ENCODE data around the gene QARS1.
A peak's percentile ranks its signal among the peaks of the same experiment; 100 is the strongest.

Gene QARS1

DNA sequence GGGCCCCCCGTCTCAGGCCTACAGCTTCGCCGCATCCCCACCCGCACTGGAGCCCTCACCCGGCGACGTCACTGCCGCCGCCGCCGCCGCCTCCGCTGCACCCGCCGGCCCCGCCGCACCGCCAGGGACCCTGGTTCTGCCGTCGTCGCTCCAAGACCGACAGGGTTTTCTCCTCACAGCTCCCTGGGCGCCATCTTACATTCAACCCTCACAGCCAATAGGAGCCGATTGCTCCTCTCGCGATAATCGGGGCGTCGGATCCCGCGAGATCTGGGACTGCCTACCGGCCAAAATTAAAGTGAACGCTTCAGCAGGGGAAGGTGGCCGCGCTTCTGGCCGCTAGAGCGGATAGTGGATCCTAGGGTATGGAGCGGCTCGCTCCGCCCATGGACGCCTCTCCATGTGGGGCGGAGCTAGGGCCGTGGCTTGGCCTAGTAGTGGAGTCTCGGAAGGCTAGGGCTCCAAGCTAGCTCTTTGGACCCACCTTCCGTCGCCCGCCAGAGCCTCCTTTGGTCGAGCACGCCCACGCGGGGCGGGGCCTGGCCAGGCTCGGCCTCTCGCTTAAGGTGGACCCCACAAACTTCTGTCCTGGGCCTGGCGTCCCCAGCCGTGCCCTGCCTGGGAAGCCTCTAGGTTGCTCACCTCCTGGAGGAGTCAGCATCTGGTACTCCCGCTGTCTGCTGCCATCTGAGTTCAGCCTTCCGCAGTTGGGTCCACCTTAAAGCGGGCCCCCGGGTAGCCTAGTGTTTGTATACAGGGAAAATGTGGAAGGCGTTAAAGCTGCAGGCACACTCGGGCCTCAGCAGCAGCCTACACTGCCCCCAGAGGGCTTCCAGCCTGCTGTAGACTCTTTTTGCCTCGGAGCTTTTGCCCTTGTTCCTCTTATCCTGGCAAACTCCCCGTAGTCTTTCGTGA is 10.4 kb downstream of the QARS1 start, which contains the start of gene QRICH1:
TSS of gene QRICH1 (minus strand) at position 219 of the 915 bp plus-strand sequence. CDS start 17,054 bp downstream, outside the sequence.
- no peaks in the 10 kb centered on the region for H3K9me3 ChIP-seq (ENCODE audit: control insufficient read depth, insufficient read depth, low read length)
- H3K9ac ChIP-seq (ENCODE audit: low read depth, low read length): peak within 1 kb of the TSS; percentile 83
- H3K36me3 ChIP-seq (ENCODE audit: control insufficient read depth, insufficient read depth, low read length): peaks cover 43% of the 10 kb centered on the region
- peaks cover 3% of the 10 kb centered on the region; the same call in 1 of the 2 replicates for H3K4me1 ChIP-seq (ENCODE audit: control insufficient read depth, insufficient read depth, low read length)
- H3K27me3 ChIP-seq (ENCODE audit: control insufficient read depth, insufficient read depth, low read length): no peaks in the 10 kb centered on the region
- peak within 1 kb of the TSS; percentile 92 for H3K4me3 ChIP-seq (ENCODE audit: low read depth, low read length)
- peak within 1 kb of the TSS; percentile 100 for H3K27ac ChIP-seq (ENCODE audit: low read depth, low read length)

DNA sequence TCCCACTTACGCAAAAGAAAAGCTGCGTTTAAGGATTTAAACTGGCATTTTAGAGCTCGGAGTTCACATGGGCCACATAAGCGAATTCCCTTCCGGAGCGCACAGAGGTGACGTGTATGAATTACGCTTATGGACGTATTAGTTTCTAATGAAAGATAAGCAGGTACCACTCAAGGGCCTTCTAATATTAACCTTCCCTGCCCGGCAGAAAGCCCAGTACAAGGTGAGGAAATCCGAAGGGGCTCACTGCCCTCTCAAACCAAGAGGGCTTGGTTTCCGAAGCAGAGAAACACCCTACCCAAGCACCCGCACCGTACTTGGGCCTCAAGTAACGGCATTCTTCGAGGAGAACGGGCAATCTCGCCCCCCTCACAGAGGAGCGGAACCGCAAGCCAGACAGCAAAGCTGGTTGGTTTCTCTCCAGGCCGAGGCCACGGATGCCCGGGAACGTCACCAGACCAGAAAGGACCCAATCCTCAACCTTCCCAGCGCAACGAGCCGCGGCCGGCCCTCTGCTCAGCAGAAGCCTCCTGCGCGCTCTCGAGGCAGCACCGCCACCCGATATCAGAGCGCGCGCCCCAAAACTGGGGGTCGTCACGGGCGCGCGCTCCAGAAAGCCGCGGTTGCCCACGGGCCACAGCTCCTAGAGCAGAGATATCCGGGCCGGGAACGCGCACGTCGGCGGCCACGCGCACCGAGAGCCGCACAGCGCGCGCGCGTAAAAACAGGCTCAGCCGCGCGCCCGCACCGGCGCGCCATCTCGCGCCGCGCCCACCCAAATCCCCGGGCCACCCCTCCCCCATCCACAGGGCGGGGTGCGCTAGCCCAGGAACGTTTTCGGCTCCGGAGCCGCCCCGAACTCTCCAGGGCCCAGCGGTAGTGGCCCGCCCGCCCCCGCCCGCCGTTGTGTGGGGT is 11.4 kb downstream of the QARS1 start:
- Histone ChIP-seq H3K4me3 (ENCODE audit: low read depth, low read length) (peak overlapping the region; percentile 92), H3K27me3 (ENCODE audit: control insufficient read depth, insufficient read depth, low read length) (no peaks in the 10 kb centered on the region), H3K36me3 (ENCODE audit: control insufficient read depth, insufficient read depth, low read length) (peaks cover 40% of the 10 kb centered on the region)

DNA sequence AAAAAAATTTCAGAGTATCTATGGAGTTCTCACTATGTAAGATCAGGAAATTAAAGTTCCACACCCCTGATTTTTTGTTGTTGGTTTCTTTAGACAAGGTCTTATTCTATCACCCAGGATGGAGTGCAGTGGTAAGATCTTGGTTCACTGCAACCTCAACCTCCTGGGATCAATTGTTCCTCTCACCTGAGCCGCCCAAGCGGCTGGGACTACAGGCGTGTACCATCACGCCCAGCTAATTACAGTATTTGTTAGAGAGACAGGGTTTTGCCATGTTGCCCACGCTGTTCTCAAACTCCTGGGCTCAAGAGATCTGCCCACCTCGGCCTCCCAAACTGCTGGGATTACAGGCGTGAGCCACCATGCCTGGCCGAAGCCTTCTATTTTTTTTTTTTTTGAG is 23.1 kb downstream of the QARS1 start:
- Histone ChIP-seq H3K9me3 (ENCODE audit: control insufficient read depth, insufficient read depth, low read length) (no peaks in the 10 kb centered on the region), H3K27me3 (ENCODE audit: control insufficient read depth, insufficient read depth, low read length) (no peaks in the 10 kb centered on the region), H3K27ac (ENCODE audit: low read depth, low read length) (no peak overlapping the region), H3K9ac (ENCODE audit: low read depth, low read length) (no peak overlapping the region), H3K36me3 (ENCODE audit: control insufficient read depth, insufficient read depth, low read length) (peaks cover 28% of the 10 kb centered on the region), H3K4me3 (ENCODE audit: low read depth, low read length) (no peak overlapping the region), H3K4me1 (ENCODE audit: control insufficient read depth, insufficient read depth, low read length) (no peaks in the 10 kb centered on the region)

More for the DNA sequence above, 11.4 kb downstream of the QARS1 start:
- Histone ChIP-seq H3K9me3 (ENCODE audit: control insufficient read depth, insufficient read depth, low read length) (no peaks in the 10 kb centered on the region), H3K4me1 (ENCODE audit: control insufficient read depth, insufficient read depth, low read length) (peaks cover 3% of the 10 kb centered on the region; the same call in 1 of the 2 replicates), H3K27ac (ENCODE audit: low read depth, low read length) (peak overlapping the region; percentile 100), H3K9ac (ENCODE audit: low read depth, low read length) (peak overlapping the region; percentile 83)

DNA sequence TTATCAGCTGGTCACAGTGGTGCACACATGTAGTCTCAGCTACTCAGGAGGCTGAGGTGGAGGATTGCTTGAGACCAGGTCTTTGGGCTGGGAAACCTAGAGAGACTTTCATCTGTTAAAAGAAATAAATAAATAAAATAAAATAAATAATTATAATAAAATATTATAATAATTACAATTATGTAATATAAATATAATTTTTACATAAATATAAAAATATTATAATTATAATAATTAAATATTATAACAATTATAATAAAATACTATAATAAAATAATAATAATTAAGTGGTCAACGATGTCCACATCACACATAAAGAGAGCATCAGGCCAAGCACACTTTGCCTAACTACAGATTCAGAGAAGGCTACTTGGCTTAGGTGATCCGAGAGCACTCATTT is 25.3 kb downstream of the QARS1 start:
- Histone ChIP-seq H3K4me1 (ENCODE audit: control insufficient read depth, insufficient read depth, low read length) (no peaks in the 10 kb centered on the region), H3K36me3 (ENCODE audit: control insufficient read depth, insufficient read depth, low read length) (peaks cover 49% of the 10 kb centered on the region), H3K9me3 (ENCODE audit: control insufficient read depth, insufficient read depth, low read length) (no peaks in the 10 kb centered on the region), H3K4me3 (ENCODE audit: low read depth, low read length) (no peak overlapping the region), H3K27me3 (ENCODE audit: control insufficient read depth, insufficient read depth, low read length) (no peaks in the 10 kb centered on the region), H3K27ac (ENCODE audit: low read depth, low read length) (no peak overlapping the region), H3K9ac (ENCODE audit: low read depth, low read length) (no peak overlapping the region)

DNA sequence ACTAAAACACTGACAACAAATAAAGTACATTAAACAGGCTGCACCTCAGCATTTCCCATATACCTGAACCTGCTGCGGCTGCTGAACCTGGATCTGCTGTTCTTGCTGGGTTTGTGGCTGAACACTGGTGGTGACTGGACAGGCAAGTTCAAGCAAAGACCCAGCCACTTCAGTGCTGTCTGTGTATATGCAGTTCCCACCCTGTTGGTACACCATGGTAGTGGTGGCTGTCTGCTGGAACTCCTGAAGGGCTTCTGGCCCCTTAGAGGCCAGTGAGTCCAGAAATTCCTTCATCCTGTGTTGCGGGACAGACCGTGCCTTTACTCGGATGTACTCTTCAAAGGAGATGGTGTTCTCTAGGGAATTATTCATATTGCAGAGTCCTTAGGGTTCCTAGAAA is 27.9 kb downstream of the QARS1 start:
- Histone ChIP-seq H3K9me3 (ENCODE audit: control insufficient read depth, insufficient read depth, low read length) (no peaks in the 10 kb centered on the region), H3K27me3 (ENCODE audit: control insufficient read depth, insufficient read depth, low read length) (no peaks in the 10 kb centered on the region), H3K27ac (ENCODE audit: low read depth, low read length) (no peak overlapping the region), H3K4me1 (ENCODE audit: control insufficient read depth, insufficient read depth, low read length) (no peaks in the 10 kb centered on the region), H3K36me3 (ENCODE audit: control insufficient read depth, insufficient read depth, low read length) (peaks cover 75% of the 10 kb centered on the region), H3K4me3 (ENCODE audit: low read depth, low read length) (no peak overlapping the region), H3K9ac (ENCODE audit: low read depth, low read length) (no peak overlapping the region)

DNA sequence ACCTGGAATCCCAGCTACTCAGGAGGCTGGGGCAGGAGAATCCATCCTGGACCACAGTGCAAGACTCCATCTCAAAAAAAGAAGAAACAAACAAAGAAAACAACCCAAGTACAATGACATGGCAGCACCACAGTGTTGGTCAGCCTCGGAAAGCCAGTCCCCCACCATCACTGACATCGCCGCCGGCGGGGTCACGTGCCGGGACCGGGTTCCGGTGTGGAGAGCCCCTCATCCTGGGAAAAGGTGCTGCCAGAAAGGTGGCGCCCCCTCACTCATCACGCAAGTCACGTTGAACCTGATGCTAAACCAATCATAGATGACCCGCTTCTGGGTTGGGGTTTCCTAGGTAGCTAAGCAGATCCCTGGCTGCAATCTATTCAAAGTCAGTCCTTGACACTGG is 28.4 kb downstream of the QARS1 start:
- no peaks in the 10 kb centered on the region for H3K9me3 ChIP-seq (ENCODE audit: control insufficient read depth, insufficient read depth, low read length)
- H3K36me3 ChIP-seq (ENCODE audit: control insufficient read depth, insufficient read depth, low read length): peaks cover 81% of the 10 kb centered on the region
- no peak overlapping the region for H3K4me3 ChIP-seq (ENCODE audit: low read depth, low read length)
- H3K27me3 ChIP-seq (ENCODE audit: control insufficient read depth, insufficient read depth, low read length): no peaks in the 10 kb centered on the region
- H3K27ac ChIP-seq (ENCODE audit: low read depth, low read length): no peak overlapping the region
- no peaks in the 10 kb centered on the region for H3K4me1 ChIP-seq (ENCODE audit: control insufficient read depth, insufficient read depth, low read length)
- no peak overlapping the region for H3K9ac ChIP-seq (ENCODE audit: low read depth, low read length)

DNA sequence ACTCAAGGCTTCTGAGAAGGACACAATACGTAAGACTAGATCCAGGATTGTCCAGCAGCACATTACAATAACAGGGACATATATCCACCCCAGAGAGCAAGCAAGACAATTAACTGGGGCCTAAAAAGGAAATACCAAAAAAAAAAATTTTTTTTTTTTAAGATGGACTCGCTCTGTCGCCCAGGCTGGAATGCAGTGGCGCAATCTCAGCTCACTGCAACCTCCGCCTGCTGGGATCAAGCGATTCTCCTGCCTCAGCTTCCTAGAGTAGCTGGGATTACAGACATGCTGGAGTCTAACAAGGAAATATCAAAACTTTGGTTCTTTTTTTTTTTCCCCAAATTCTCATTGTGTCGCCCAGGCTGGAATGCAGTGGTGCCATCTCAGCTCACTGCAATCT is 46.5 kb downstream of the QARS1 start:
- Histone ChIP-seq H3K4me3 (ENCODE audit: low read depth, low read length) (no peak overlapping the region), H3K36me3 (ENCODE audit: control insufficient read depth, insufficient read depth, low read length) (peaks cover 70% of the 10 kb centered on the region)

DNA sequence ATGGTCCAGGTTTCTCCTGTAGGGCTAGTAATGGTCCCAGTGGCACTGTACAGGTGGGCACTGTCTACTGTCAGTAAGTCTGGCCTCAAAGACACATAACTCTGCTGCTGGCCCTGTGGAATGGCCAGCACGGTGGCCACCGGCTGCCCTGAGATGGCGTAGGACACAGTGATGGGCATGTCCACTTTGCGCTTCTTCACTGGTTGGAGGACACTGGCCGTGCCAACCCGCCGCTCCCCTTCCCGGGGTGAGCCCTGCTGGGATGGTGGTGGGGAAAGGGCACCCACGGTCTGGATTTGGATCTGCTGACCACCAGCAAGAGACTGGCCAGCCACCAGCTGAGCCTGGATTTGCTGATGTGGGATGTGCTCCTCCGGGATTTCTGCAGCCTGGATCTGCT is 47.3 kb downstream of the QARS1 start:
- Histone ChIP-seq H3K27me3 (ENCODE audit: control insufficient read depth, insufficient read depth, low read length) (no peaks in the 10 kb centered on the region), H3K36me3 (ENCODE audit: control insufficient read depth, insufficient read depth, low read length) (peaks cover 74% of the 10 kb centered on the region), H3K27ac (ENCODE audit: low read depth, low read length) (no peak overlapping the region), H3K4me3 (ENCODE audit: low read depth, low read length) (no peak overlapping the region), H3K4me1 (ENCODE audit: control insufficient read depth, insufficient read depth, low read length) (no peaks in the 10 kb centered on the region), H3K9me3 (ENCODE audit: control insufficient read depth, insufficient read depth, low read length) (no peaks in the 10 kb centered on the region), H3K9ac (ENCODE audit: low read depth, low read length) (no peak overlapping the region)

More for the DNA sequence above, 46.5 kb downstream of the QARS1 start:
- Histone ChIP-seq H3K9me3 (ENCODE audit: control insufficient read depth, insufficient read depth, low read length) (no peaks in the 10 kb centered on the region), H3K27me3 (ENCODE audit: control insufficient read depth, insufficient read depth, low read length) (no peaks in the 10 kb centered on the region), H3K4me1 (ENCODE audit: control insufficient read depth, insufficient read depth, low read length) (no peaks in the 10 kb centered on the region), H3K9ac (ENCODE audit: low read depth, low read length) (no peak overlapping the region), H3K27ac (ENCODE audit: low read depth, low read length) (no peak overlapping the region)

DNA sequence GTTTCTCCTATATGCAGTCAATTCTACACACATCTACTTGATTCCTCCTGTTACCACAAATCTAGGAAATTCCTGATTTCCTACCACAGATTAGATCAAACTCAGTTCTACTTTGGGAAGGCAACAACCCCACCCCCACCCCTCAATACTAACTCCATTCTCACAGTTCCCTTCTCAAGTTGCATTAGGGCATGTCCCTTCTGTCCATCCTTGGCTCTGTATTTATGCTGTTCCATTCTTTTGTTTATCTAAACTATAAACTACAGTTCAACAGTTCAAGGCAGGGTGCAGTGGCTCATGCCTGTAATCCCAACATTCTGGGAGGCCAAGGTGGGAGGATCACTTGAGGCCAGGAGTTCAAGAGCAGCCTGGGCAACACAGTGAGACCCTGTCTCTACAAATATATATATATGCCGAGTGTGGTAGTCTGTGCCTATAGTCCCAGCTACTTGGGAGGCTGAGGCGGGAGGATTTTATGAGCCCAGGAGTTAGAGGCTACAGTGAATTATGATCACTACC is 50.2 kb downstream of the QARS1 start:
- Histone ChIP-seq H3K27ac (ENCODE audit: low read depth, low read length) (no peak overlapping the region), H3K9me3 (ENCODE audit: control insufficient read depth, insufficient read depth, low read length) (no peaks in the 10 kb centered on the region), H3K4me3 (ENCODE audit: low read depth, low read length) (no peak overlapping the region), H3K4me1 (ENCODE audit: control insufficient read depth, insufficient read depth, low read length) (no peaks in the 10 kb centered on the region), H3K9ac (ENCODE audit: low read depth, low read length) (no peak overlapping the region), H3K36me3 (ENCODE audit: control insufficient read depth, insufficient read depth, low read length) (peaks cover 73% of the 10 kb centered on the region), H3K27me3 (ENCODE audit: control insufficient read depth, insufficient read depth, low read length) (no peaks in the 10 kb centered on the region)

DNA sequence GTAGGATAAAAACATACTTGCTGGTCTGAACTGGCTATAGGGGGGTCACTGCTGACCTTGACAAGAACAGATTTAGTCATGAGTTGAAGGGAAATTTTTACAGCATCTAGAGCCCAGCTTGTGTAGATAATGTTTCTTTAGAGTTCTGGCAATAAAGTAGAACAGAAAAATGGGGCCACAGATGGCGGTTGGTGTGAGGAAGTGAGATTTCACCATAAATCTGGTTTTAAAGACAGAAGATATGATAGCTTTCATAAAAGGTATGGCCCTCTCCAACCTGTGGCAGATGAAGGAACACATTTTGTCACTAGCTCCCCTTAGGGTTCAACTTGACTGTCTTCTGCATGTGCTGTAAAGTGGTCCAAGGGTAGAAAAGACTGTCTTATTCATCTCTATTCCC is 51.0 kb downstream of the QARS1 start:
- H3K9me3 ChIP-seq (ENCODE audit: control insufficient read depth, insufficient read depth, low read length): no peaks in the 10 kb centered on the region
- no peak overlapping the region for H3K27ac ChIP-seq (ENCODE audit: low read depth, low read length)
- no peak overlapping the region for H3K4me3 ChIP-seq (ENCODE audit: low read depth, low read length)
- no peak overlapping the region for H3K9ac ChIP-seq (ENCODE audit: low read depth, low read length)
- no peaks in the 10 kb centered on the region for H3K27me3 ChIP-seq (ENCODE audit: control insufficient read depth, insufficient read depth, low read length)
- peaks cover 80% of the 10 kb centered on the region for H3K36me3 ChIP-seq (ENCODE audit: control insufficient read depth, insufficient read depth, low read length)
- no peaks in the 10 kb centered on the region for H3K4me1 ChIP-seq (ENCODE audit: control insufficient read depth, insufficient read depth, low read length)
